ENCODE results near the gene CLIC5. TPM values are rescaled to one million over a fixed set of nuclear protein-coding genes. Genes with fewer than 3 reads are reported as not detected.

CLIC5 gene
- total and polyA plus RNA-seq, 2 of the 8 experiments (the other 6 are each of a cell fraction or from before 2014, with no cell fraction given), result 0.12 to 0.15 TPM

DNA sequence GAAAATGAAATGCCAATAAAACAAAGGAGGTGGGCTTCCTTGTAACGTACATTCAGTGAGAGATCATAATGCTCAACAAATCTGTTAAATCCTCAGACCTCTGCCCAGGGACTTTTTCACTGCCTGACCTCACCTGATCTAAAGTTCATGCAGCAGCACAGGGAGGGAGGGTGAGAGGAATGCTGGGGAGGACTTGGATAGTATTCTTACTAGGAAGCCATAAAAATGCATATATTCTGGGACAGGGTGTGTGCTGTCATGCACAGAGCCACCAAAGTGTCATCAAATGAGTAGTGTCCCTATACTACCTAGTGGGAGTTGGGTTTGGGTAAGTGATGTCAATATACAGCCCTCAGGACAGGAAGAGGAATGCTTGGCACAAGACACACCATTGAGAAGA lies 32.6 kb downstream of the CLIC5 start:
- H2BK15ac ChIP-seq (ENCODE audit: low read length), result no peak overlapping the region
- H4K5ac ChIP-seq (ENCODE audit: insufficient read length, low read depth, low read length), result no peak overlapping the region
- no peak overlapping the region for H3K18ac ChIP-seq (ENCODE audit: extremely low read depth, low read length)
- H3K27me3 ChIP-seq (replicated peaks in 1 of 4; ENCODE audit: control insufficient read depth in 3 of 4, extremely low read depth in 1 of 4, insufficient read depth in 3 of 4, low read length in 3 of 4), result no peaks in the 10 kb centered on the region
- no peaks in the 10 kb centered on the region for H3K79me1 ChIP-seq (ENCODE audit: low read depth, low read length)
- no peak overlapping the region for H2BK120ac ChIP-seq (replicated peaks; ENCODE audit: low read depth, low read length)
- no peak overlapping the region for H3K23ac ChIP-seq (ENCODE audit: insufficient read length)
- TF ChIP-seq TEAD4 (IDR thresholded peaks at IDR 0.05; ENCODE audit: low read depth, low read length) (no peak), YY1 (IDR thresholded peaks at IDR 0.05; ENCODE audit: low read depth, low read length) (no peak), PHF8 (conservative IDR thresholded peaks at IDR 0.05; ENCODE audit: low read depth, low read length) (no peak), CBX8 (IDR thresholded peaks at IDR 0.05; ENCODE audit: borderline replicate concordance, low read depth, low read length) (no peak), RBBP5 (IDR thresholded peaks at IDR 0.05; ENCODE audit: borderline replicate concordance, low read depth, low read length) (no peak), KDM4A (IDR thresholded peaks at IDR 0.05; ENCODE audit: low read depth, low read length, severe bottlenecking) (no peak)
- TF ChIP-seq, protein P1, sequence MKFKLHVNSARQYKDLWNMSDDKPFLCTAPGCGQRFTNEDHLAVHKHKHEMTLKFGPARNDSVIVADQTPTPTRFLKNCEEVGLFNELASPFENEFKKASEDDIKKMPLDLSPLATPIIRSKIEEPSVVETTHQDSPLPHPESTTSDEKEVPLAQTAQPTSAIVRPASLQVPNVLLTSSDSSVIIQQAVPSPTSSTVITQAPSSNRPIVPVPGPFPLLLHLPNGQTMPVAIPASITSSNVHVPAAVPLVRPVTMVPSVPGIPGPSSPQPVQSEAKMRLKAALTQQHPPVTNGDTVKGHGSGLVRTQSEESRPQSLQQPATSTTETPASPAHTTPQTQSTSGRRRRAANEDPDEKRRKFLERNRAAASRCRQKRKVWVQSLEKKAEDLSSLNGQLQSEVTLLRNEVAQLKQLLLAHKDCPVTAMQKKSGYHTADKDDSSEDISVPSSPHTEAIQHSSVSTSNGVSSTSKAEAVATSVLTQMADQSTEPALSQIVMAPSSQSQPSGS (IDR thresholded peaks at IDR 0.05; ENCODE audit: low read length), result no peak
- no peaks in the 10 kb centered on the region for H4K20me1 ChIP-seq (replicated peaks in 1 of 2; ENCODE audit: control insufficient read depth in 1 of 2, insufficient read depth in 2 of 2, low read length in 2 of 2)
- H3K14ac ChIP-seq (ENCODE audit: insufficient read length), result no peak overlapping the region
- no peak overlapping the region for H4K8ac ChIP-seq (ENCODE audit: extremely low read depth, insufficient read depth, low read length)
- no peak overlapping the region for H3K4me3 ChIP-seq (ENCODE audit: extremely low read depth in 1 of 4, insufficient read depth in 2 of 4, low read depth in 3 of 4, low read length in 4 of 4)
- no peak overlapping the region for H4K91ac ChIP-seq (replicated peaks; ENCODE audit: insufficient read length, low read length)
- no peak overlapping the region for H2AK5ac ChIP-seq (ENCODE audit: low read depth, low read length)
- H2AFZ ChIP-seq (ENCODE audit: low read length), result no peak overlapping the region
- no peaks in the 10 kb centered on the region for H3K23me2 ChIP-seq (ENCODE audit: low read depth, low read length)
- H3K56ac ChIP-seq (replicated peaks; ENCODE audit: insufficient read length, low read depth, low read length), result no peak overlapping the region
- no peak overlapping the region for H2BK5ac ChIP-seq (ENCODE audit: low read depth, low read length)
- H3K4me2 ChIP-seq (ENCODE audit: insufficient read depth in 1 of 2, low read depth in 2 of 2, low read length in 2 of 2), result no peak overlapping the region
- H2BK12ac ChIP-seq (ENCODE audit: low read depth, low read length), result no peak overlapping the region
- H2BK20ac ChIP-seq (ENCODE audit: low read length), result no peak overlapping the region
- H3K27ac ChIP-seq (ENCODE audit: low read depth, low read length), result no peak overlapping the region
- H3K4me1 ChIP-seq (replicated peaks in 1 of 4; ENCODE audit: control insufficient read depth in 3 of 4, insufficient read depth in 4 of 4, low read length in 3 of 4), result no peaks in the 10 kb centered on the region
- WGBS, 2 experiments (ENCODE audit: extremely low coverage in 1 of 2, insufficient coverage in 1 of 2, insufficient read length in 1 of 2, insufficient replicate concordance in 2 of 2, low coverage in 1 of 2, low lambda C conversion rate in 2 of 2, missing lambda C conversion rate in 1 of 2), result 100% methylated on average over 1 of the region's 1 CpG; no CpG with 5 or more reads in 1 of the 2 experiments
- no peaks in the 10 kb centered on the region for H3K9me3 ChIP-seq (ENCODE audit: insufficient read depth in 2 of 2, low read depth in 1 of 2, low read length in 1 of 2)
- ChIA-PET CTCF (ENCODE audit: partially characterized antibody) (no interaction called here), POLR2A (ENCODE audit: partially characterized antibody) (no interaction called here)
- no peak for FAIRE-seq
- H3K4ac ChIP-seq (replicated peaks; ENCODE audit: insufficient read length, low read depth, low read length), result no peak overlapping the region
- H3K9ac ChIP-seq (replicated peaks in 1 of 4; ENCODE audit: extremely low read depth in 1 of 4, low read depth in 3 of 4, low read length in 3 of 4), result no peak overlapping the region
- no peaks in the 10 kb centered on the region for H3K79me2 ChIP-seq (ENCODE audit: control insufficient read depth in 1 of 2, insufficient read depth in 2 of 2, low read length in 2 of 2)
- H3K36me3 ChIP-seq (ENCODE audit: control insufficient read depth in 2 of 4, insufficient read depth in 4 of 4, low read length in 3 of 4), result no peaks in the 10 kb centered on the region
- DNase-seq (ENCODE audit: low read depth in 1 of 2, low spot score in 2 of 2), result no peak

Measured in H1 (cell line).